ENCODE results near the gene RALGPS2. TPM values are rescaled to one million over a fixed set of nuclear protein-coding genes. Genes with fewer than 3 reads are reported as not detected.

The RALGPS2 gene
- total and polyA plus RNA-seq, 2 donors from 2014 or later, result 3.6 to 32.8 TPM

GRCh38 chr1:178864326-178864725, 139.3 kb downstream of the RALGPS2 start:
- Histone ChIP-seq H3K4me1 (ENCODE audit: control insufficient read depth in 2 of 3, insufficient read depth in 2 of 3, low read depth in 1 of 3, low read length in 3 of 3) (no peaks in the 10 kb centered on the region), H3K9ac (ENCODE audit: low read length in 3 of 3) (no peak overlapping the region), H3K27me3 (ENCODE audit: control insufficient read depth, insufficient read depth, low read length) (no peaks in the 10 kb centered on the region), H3K36me3 (ENCODE audit: control insufficient read depth in 2 of 3, insufficient read depth in 3 of 3, low read length in 3 of 3) (peaks cover 0 to 3% (median 0%) of the 10 kb centered on the region in 3 donors), H3K27ac (ENCODE audit: low read depth in 2 of 2, low read length in 2 of 2) (no peak overlapping the region), H3K4me3 (ENCODE audit: low read length in 3 of 3) (no peak overlapping the region), H3K9me3 (ENCODE audit: control insufficient read depth in 2 of 3, insufficient read depth in 1 of 3, low read length in 3 of 3) (no peaks in the 10 kb centered on the region)
- DNase-seq (no peak), FAIRE-seq (no peak)
- TF ChIP-seq CTCF (IDR thresholded peaks at IDR 0.05; ENCODE audit: borderline replicate concordance, extremely low read depth, insufficient read depth), result no peak
- intact Hi-C loops (cut with DNase I), result no loop called here

- intact Hi-C loops (cut with DNase I), result no loop called here
- peak overlapping the region in 1 of 3 donors; percentile 22 for H3K9ac ChIP-seq (ENCODE audit: low read length in 3 of 3)
These were observed 142.6 kb downstream of the RALGPS2 start for GRCh38 chr1:178867670-178868069.

GRCh38 chr1:178868706-178869105, 143.7 kb downstream of the RALGPS2 start:
- FAIRE-seq (peak; percentile 35), DNase-seq (peak in 1 of 5 donors; percentile 4)
- H3K9me3 ChIP-seq (ENCODE audit: control insufficient read depth in 2 of 3, insufficient read depth in 1 of 3, low read length in 3 of 3), result no peaks in the 10 kb centered on the region
- peaks cover 0 to 3% (median 0%) of the 10 kb centered on the region in 3 donors for H3K36me3 ChIP-seq (ENCODE audit: control insufficient read depth in 2 of 3, insufficient read depth in 3 of 3, low read length in 3 of 3)
- TF ChIP-seq CTCF (IDR thresholded peaks at IDR 0.05; ENCODE audit: borderline replicate concordance, extremely low read depth, insufficient read depth), result no peak
- H3K27me3 ChIP-seq (ENCODE audit: control insufficient read depth, insufficient read depth, low read length), result no peaks in the 10 kb centered on the region
- H3K4me3 ChIP-seq (ENCODE audit: low read length in 3 of 3), result peak overlapping the region in 1 of 3 donors; percentile 41
- peaks cover 0 to 22% (median 10%) of the 10 kb centered on the region in 3 donors for H3K4me1 ChIP-seq (ENCODE audit: control insufficient read depth in 2 of 3, insufficient read depth in 2 of 3, low read depth in 1 of 3, low read length in 3 of 3)
- no peak overlapping the region for H3K27ac ChIP-seq (ENCODE audit: low read depth in 2 of 2, low read length in 2 of 2)
- intact Hi-C loops (cut with DNase I), result no loop called here
- no peak overlapping the region for H3K9ac ChIP-seq (ENCODE audit: low read length in 3 of 3)

More at GRCh38 chr1:178867670-178868069, 142.6 kb downstream of the RALGPS2 start:
- peak overlapping the region in 2 of 3 donors; percentile 31 to 51 for H3K4me3 ChIP-seq (ENCODE audit: low read length in 3 of 3)
- H3K36me3 ChIP-seq (ENCODE audit: control insufficient read depth in 2 of 3, insufficient read depth in 3 of 3, low read length in 3 of 3), result peaks cover 0 to 3% (median 0%) of the 10 kb centered on the region in 3 donors
- FAIRE-seq (no peak), DNase-seq (peak in 1 of 5 donors; percentile 1)
- TF ChIP-seq CTCF (IDR thresholded peaks at IDR 0.05; ENCODE audit: borderline replicate concordance, extremely low read depth, insufficient read depth), result no peak
- H3K27me3 ChIP-seq (ENCODE audit: control insufficient read depth, insufficient read depth, low read length), result no peaks in the 10 kb centered on the region
- H3K4me1 ChIP-seq (ENCODE audit: control insufficient read depth in 2 of 3, insufficient read depth in 2 of 3, low read depth in 1 of 3, low read length in 3 of 3), result peaks cover 0 to 15% (median 7%) of the 10 kb centered on the region in 3 donors
- no peaks in the 10 kb centered on the region for H3K9me3 ChIP-seq (ENCODE audit: control insufficient read depth in 2 of 3, insufficient read depth in 1 of 3, low read length in 3 of 3)
- no peak overlapping the region for H3K27ac ChIP-seq (ENCODE audit: low read depth in 2 of 2, low read length in 2 of 2)
